Tibial artery (tissue), 4 donors: ENCODE measurements around the gene PROSER1.

Source experiments
- DNase-seq, 2 donors: peaks; one replicate each; pipeline ENCODE4 v3.0.0-alpha.2; 2019
- H3K27ac ChIP-seq, 2 donors: fragments of 200-600 bp; sonication (generic) in 1 of 2; 1 replicate in 1 of 2; 2 replicates in 1 of 2; pipeline ENCODE4 v1.5.1; 2018 to 2019; ENCODE audit warnings: mild to moderate bottlenecking in 1 of 2
- H3K27me3 ChIP-seq, 2 donors: fragments of 200-600 bp; sonication (generic) in 1 of 2; one replicate each; pipeline versions ENCODE4 v1.5.1 to v1.6.0; 2016 to 2019
- H3K36me3 ChIP-seq, 3 donors: fragments of 200-600 bp; sonication (generic) in 2 of 3; one replicate each; pipeline ENCODE4 v1.5.1; 2016 to 2019; ENCODE audit warnings: mild to moderate bottlenecking in 2 of 3
- H3K4me1 ChIP-seq, 4 donors: fragments of 200-600 bp; sonication (generic) in 2 of 4; 1 replicate in 3 of 4; 2 replicates in 1 of 4; pipeline ENCODE4 v1.5.1; 2016 to 2019
- H3K4me3 ChIP-seq, 2 donors: fragments of 200-600 bp; sonication (generic) in 1 of 2; 1 replicate in 1 of 2; 2 replicates in 1 of 2; pipeline ENCODE4 v1.5.1; 2018 to 2019; ENCODE audit warnings: mild to moderate bottlenecking in 2 of 2
- H3K9me3 ChIP-seq, 3 donors: fragments of 200-600 bp; sonication (generic) in 1 of 3; one replicate each; pipeline ENCODE4 v1.5.1; 2016 to 2019
- intact Hi-C: fragments of 100-400 bp; cut with DNase I; formaldehyde crosslinking; loops from one replicate; pipeline ENCODE4 v1.15.0; 2023; ENCODE audit warnings: low total_unique reads
- TF ChIP-seq, protein P1 (sequence below), 2 experiments: fragments of 200-600 bp in 1 of 2; fragments of 450-650 bp in 1 of 2; IDR thresholded peaks; one replicate each; pipeline ENCODE4 v1.5.1; 2017 to 2019; ENCODE audit warnings: antibody characterized with exemption in 2 of 2, mild to moderate bottlenecking in 1 of 2, moderate library complexity in 1 of 2

PROSER1 gene

DNA sequence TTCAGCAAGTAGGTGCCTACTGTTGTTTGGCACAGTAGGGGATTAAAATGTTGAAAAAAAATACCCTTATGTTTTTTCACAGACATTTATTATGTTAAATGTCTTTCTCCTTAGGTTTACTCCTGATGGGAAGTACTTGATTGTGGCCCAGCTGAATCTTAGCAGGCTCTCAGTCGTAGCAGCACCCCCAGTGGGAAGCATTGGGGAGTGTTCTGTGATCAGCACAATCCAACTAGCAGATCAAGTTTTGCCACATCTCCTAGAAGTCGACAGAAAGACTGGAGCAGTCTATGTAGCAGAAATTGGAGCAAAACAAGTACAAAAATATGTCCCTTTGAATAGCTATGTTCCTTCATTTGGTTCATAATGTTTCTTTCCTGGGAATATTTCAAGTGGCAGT lies 9.7 kb upstream of the PROSER1 start:
- Histone ChIP-seq H3K9me3 (no peaks in the 10 kb centered on the region), H3K4me1 (no peaks in the 10 kb centered on the region), H3K4me3 (no peak overlapping the region), H3K27me3 (no peaks in the 10 kb centered on the region), H3K27ac (no peak overlapping the region), H3K36me3 (peaks cover 0 to 12% (median 7%) of the 10 kb centered on the region in 3 donors)
- intact Hi-C loops, result no loop called here
- DNase-seq, result no peak
- TF ChIP-seq, protein P1, sequence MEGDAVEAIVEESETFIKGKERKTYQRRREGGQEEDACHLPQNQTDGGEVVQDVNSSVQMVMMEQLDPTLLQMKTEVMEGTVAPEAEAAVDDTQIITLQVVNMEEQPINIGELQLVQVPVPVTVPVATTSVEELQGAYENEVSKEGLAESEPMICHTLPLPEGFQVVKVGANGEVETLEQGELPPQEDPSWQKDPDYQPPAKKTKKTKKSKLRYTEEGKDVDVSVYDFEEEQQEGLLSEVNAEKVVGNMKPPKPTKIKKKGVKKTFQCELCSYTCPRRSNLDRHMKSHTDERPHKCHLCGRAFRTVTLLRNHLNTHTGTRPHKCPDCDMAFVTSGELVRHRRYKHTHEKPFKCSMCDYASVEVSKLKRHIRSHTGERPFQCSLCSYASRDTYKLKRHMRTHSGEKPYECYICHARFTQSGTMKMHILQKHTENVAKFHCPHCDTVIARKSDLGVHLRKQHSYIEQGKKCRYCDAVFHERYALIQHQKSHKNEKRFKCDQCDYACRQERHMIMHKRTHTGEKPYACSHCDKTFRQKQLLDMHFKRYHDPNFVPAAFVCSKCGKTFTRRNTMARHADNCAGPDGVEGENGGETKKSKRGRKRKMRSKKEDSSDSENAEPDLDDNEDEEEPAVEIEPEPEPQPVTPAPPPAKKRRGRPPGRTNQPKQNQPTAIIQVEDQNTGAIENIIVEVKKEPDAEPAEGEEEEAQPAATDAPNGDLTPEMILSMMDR (IDR thresholded peaks at IDR 0.05), result no peak

DNA sequence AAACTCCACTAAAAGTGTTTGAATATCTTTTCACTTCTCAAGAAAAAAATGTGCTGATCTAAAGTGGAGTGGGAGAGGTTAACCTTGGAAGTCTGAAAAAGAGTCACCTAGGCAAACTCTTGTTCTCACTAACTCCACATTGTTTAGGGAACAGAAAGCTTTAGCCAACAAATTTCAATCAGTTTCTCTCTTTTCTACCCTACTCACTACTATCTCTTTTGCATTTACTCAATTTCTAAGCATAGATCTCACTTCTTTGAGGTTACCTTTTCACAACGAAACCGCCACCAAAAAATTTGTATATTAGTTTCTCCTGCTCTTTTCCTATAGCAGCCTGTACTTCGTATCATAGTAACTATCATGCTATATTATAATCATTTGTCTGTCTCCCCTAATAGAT lies 6.6 kb upstream of the PROSER1 start:
- no peak overlapping the region for H3K4me3 ChIP-seq
- no peak overlapping the region for H3K27ac ChIP-seq
- TF ChIP-seq, protein P1 (IDR thresholded peaks at IDR 0.05), result no peak
- no peak for DNase-seq
- intact Hi-C loops, result no loop called here
- no peaks in the 10 kb centered on the region for H3K9me3 ChIP-seq
- peaks cover 0 to 17% (median 4%) of the 10 kb centered on the region in 4 donors for H3K4me1 ChIP-seq
- H3K27me3 ChIP-seq, result no peaks in the 10 kb centered on the region
- H3K36me3 ChIP-seq, result peaks cover 0 to 12% (median 7%) of the 10 kb centered on the region in 3 donors

DNA sequence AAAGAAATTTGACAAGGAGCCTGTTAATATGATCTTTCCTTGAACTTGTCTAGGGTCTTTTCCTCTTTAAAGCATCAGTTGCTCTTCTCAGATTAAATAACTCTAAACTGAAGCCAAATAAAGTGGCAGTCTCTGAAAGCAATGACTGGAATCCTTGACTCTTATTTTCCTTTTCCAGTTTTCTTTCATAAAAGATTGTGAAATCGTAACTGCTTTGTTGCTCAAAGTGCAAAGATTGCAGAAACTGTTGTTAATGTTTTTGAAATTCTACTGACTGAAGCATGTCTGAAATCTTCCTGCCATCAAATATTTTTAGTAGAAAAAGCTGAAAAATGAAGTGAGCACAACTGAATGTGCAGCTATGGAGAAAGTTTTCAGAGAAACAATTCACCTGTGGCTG lies 2.3 kb upstream of the PROSER1 start:
- Histone ChIP-seq H3K4me1 (peaks cover 0 to 43% (median 19%) of the 10 kb centered on the region in 4 donors), H3K27me3 (no peaks in the 10 kb centered on the region), H3K27ac (no peak overlapping the region), H3K36me3 (peaks cover 0 to 12% (median 7%) of the 10 kb centered on the region in 3 donors), H3K9me3 (no peaks in the 10 kb centered on the region), H3K4me3 (no peak overlapping the region)
- TF ChIP-seq, protein P1 (IDR thresholded peaks at IDR 0.05), result no peak
- intact Hi-C loops, result no loop called here
- no peak for DNase-seq

DNA sequence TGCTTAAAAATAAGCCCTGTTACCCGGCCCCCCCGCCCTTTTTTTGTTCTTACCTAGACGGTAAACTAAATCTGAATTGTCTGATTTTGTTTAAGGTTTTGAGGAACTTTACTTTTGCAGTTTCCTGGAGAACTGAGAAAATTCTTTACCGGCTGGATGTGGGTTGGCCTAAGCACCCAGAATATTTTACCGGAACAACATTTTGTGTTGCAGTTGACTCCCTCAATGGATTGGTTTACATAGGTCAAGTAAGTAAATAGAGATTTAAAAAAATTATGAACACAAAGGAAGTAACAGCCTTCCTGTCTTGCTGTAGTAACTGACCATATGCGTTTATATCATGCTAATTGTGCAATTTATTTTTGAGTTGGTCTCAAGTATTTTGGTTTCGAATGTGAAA lies 1.2 kb upstream of the PROSER1 start:
- H3K4me3 ChIP-seq, result peak overlapping the region; percentile 75 to 92

DNA sequence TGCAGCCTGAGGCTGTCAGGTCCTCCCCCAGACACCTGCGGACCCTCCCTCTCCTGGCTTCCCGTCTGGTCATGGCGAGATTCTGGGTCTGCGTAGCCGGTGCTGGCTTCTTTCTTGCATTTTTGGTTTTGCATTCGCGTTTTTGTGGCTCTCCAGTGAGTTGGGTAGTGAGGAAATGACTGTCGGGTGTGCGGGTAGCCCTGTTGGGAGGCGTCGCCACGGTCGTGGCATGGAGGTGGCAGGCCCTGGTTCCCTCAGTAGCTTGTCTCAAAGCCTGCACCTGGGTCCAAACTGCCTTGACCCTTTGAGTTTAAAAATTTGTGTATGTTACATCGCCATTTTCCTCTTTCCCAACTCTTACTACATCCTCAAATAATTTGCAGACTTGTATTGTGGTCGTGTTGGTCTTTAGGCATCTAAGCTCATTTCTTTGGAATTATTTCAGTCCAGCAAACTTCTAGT lies 711 bp upstream of the PROSER1 start:
- H3K4me3 ChIP-seq, result peak overlapping the region; percentile 75 to 92
- H3K36me3 ChIP-seq, result peaks cover 0 to 3% (median 0%) of the 10 kb centered on the region in 3 donors
- peaks cover 0 to 56% (median 26%) of the 10 kb centered on the region in 4 donors for H3K4me1 ChIP-seq
- H3K9me3 ChIP-seq, result no peaks in the 10 kb centered on the region
- intact Hi-C loops, result no loop called here
- H3K27me3 ChIP-seq, result no peaks in the 10 kb centered on the region
- DNase-seq, result no peak
- TF ChIP-seq, protein P1 (IDR thresholded peaks at IDR 0.05), result no peak
- H3K27ac ChIP-seq, result peak overlapping the region; percentile 78 to 84

More for the DNA sequence above, 1.2 kb upstream of the PROSER1 start:
- Histone ChIP-seq H3K36me3 (peaks cover 0 to 3% (median under 1%) of the 10 kb centered on the region in 3 donors), H3K9me3 (no peaks in the 10 kb centered on the region), H3K27me3 (no peaks in the 10 kb centered on the region), H3K27ac (peak overlapping the region; percentile 78 to 84), H3K4me1 (peaks cover 0 to 55% (median 26%) of the 10 kb centered on the region in 4 donors)
- TF ChIP-seq, protein P1 (IDR thresholded peaks at IDR 0.05), result no peak
- intact Hi-C loops, result no loop called here
- DNase-seq, result no peak
